Stimulated activated CD8-positive, alpha-beta memory T cell treated with anti-CD3 and anti-CD28 coated beads, Interleukin-4, amount 100 ng/mL, for 48 hours (primary cell): ENCODE measurements around the gene GPR139.

Source experiments
- DNase-seq: peaks from one replicate; pipeline ENCODE4 v3.0.0-alpha.2; 2020

GPR139 gene

DNA sequence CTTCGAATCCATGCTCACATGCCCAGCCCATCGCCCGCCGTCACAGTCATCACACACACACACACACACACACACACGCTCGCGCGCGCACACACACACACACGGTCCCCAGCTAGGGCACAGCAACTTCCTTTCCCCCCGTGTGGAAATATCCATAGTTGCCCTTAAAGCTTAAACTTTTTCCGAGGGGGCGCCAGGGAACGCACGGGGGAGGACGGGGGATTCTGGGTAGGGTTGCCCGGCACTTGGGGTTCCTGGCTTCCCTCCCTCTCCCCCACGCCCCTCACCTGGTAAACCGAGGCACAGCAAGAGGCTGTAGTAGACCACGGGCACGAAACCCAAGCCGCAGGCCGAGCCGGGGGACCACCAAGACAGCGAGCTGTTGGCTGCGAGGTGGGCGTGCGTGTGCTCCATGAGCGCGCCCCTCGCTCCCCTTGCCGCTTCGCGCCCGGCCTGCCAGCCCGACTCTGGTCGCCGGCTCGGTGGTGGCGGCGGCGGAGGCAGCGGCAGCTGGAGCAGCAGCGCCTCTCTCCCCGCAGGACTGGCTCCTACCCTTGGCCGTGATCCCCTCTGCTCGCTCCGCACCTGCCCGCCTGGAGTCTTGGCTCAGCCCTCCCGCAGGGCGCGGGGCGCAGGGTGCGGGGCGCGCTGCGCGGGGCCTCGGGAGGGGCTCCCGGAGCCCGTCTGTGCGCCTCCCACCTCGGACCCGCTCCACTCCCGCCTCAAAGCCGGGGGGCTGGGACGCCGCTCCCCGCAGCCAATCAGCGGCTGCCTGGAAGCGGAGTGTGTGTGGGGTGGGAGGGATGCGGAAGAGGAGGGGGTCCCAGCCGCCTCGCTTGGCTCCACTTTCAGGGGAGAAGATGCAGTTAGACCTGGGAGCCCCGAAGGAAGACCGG lies at the start of gene GPR139:
TSS of gene GPR139 (minus strand) at position 688 of the 896 bp plus-strand sequence. CDS start at position 414, 274 bp downstream.
- DNase-seq, result no peak

DNA sequence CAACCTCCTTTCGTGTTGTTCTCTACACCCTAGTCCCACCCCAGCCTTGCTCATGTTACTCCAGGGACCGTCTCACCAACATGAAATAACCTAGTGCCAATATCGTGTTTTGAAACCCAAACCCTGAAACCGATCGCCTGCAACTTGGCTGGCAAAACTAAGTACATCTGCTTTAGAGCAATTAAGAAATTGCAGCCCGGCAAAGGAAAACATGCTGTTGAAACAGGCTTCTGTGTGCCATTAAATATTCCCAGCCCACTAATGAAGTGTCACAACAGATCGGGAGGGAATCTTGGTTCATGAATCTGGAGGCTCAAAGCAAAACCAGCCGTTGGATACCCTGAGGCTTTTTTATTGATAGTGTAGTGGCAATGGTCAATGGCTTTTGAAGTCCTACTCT lies 48.3 kb upstream of the GPR139 start:
- DNase-seq, result no peak

DNA sequence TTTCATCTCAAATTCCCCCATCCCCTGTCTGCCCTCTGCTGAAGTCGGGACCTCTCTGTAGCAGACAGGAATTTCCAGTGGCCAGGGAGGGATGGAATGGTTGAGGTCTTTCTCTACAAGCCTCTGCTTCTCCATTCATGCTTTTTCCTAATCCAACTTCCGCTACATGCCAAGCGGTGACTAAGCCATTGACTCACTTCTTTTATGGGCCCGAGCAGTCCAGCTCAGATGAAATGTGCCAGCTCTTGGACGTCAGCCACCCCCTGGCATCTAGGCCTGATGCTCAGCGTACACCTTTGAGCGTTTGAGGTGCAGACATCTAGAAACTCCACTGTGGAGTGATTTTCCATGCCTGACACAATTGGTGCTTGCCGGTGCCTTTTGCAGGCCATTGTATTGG lies 40.7 kb upstream of the GPR139 start:
- DNase-seq, result no peak

DNA sequence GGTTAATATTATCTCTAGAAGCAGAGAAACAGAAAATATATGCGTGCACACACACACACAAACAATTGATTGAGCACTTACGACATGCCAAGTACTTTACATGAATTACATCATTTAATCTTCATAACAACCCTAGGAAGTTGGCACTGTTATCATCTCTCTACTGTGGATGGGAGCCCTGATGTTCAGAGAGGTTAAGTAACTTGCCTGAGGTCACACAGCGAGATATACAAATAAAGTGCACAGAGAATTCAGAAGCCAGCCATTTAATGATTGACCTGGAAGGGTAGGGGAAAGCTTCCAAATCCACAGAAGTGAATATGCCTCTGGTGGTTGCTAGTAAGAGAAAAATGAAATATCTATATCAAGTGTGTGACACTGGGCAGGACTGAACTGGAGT lies 37.5 kb upstream of the GPR139 start:
- DNase-seq, result no peak

DNA sequence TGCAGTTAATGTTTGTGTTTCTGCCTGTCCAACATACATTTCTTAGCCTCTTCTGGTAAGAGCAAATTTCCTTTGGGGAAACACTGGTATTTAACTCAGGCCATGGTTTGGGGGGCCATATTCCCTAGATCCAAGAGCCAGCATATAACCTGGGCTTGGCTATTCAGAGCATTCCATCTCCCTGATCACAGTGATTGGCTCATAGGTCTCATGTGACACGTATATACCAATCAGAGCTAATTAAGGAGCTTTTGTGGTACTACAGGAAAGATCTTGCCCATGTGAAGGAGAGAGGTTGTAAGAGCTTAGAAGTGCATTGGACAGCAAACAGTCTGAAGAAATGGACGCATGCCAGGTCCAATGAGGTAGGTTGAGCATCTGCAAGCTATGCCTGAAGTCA lies 33.4 kb upstream of the GPR139 start:
- no peak for DNase-seq

DNA sequence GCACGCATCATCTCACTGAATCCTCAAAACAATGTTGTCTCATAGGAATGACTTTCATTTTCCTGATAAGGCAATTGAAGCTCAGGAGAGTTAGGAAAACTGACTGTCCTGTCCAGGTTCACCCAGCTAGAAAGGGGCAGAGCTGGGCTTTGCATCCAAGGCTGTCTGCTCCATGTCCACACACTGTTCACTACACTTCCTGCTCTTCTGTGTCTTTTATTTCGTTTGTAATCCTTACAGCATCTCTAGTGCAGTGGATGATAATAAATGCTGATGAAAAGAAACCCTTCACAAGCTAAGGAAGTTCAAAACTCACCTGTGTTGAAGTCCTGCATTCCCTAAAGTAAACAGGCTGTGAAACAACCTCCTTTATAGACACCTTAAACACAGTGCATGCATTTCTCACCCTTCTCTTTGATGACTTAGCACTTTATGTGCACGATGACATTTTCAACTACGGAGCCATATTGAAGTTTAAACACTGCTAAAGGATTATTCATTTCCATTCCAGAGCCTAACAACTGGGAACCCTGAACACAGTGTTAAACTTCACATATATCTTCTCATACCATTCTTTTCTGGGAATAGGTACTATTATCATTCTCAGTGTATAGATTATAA lies 31.0 kb upstream of the GPR139 start:
- DNase-seq, result no peak

DNA sequence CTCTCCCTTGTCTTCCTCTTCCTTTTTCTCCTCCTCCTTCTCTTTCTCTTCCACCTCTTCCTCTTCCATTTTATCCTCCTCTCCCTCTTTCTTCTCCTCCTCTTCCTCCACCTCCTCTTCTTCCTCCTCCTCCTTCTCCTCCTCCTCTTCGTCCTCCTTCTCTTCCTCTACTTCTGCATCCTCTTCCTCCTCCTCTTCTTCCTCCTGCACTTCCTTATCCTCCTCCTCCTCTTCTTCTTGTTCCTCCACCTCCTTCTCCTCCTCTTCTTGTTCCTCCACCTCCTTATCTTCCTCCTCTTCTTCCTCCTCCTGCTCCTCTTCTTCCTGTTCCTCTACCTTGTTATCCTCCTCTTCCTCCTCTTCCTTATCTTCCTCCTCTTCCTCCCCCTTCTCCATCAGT lies 28.8 kb upstream of the GPR139 start:
- no peak for DNase-seq

DNA sequence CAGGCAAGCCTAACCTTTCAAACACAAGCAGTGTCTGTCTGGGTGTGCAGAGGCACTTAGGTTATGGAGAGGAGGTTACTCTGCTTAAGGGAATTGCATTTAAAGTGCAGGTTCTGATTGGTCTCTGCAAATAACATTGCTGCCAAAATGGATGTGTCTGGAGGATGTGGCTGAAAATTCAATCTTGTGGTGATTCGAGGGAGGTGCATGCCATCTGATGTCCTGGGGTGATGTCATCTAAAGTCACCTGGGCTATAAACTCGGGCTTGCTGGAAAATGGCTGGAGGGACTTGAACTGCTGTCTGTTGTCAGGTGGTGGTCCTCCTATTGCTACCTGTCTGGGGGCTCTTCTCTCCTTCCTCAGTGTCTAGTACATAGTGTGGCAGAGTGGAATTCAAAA lies 28.3 kb upstream of the GPR139 start:
- DNase-seq, result no peak

DNA sequence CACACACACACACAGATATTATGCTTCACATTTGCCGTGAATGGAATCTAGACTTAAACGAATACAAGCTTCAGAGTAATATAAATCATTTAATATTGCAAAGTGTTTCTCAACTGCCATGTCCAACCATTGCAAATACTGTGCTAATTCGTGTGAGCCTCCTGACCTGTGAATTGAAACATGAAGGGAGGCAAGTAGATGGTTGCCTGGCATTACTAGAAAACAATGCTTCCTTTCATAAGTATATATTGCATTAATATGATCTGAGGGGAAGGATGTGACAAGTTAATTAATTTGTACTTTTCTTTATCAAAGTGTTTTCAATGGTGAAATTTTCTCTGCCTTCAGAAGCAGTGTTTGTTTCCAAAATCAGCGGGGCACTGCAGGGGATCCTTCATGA lies 25.7 kb upstream of the GPR139 start:
- DNase-seq, result no peak

DNA sequence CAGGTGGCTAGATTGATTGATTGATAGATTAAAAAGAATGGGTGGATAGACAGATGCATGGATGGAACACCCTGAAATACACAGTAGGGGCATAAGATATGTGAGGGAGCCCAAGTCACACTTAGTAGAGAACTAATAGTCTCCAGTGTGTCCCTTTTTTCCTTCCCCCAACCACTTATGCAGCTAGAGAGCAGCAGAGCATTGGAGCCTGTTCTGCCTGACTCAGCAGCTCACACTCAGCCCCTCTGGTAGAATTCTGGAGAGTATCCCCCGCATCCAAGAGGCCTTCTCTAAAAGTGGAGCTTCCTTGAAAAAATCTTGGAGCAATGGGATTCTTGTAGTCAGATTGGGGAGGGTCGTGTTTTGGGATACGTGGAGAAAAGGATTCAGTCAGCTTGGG lies 20.5 kb upstream of the GPR139 start:
- DNase-seq, result no peak

DNA sequence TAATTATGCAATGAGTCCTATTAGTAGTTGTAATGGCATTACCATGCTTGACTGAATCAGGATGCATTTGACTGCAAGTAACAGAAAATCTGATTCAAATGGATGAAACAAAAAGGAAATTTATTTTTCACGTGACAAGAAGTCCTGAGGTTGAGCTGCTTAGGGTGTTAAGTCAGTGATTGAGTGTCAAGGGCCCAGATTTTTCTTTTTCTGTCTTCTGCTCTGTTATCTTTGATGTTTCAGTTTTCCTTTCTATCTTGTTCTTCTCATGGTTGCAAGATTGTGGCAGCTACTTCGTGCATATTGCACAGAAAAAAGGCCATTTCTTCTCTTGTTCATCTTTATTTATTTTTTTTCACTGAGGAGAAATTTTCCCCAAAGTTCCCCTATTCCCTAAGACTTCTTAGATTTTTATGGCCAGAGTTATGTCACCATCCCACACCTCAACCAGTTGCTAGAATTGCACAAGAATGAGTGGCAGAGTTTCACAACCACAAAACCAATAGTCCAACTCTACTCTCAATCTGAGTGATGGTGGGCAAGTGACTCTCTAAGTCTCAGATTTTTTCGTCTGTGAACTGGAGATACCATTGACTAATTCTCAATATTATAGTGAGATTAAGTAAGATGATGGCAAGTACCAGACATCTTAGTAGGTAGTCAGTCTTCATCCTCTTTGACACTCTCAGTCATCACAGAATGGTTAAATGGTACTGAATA lies 15.7 kb upstream of the GPR139 start:
- no peak for DNase-seq

DNA sequence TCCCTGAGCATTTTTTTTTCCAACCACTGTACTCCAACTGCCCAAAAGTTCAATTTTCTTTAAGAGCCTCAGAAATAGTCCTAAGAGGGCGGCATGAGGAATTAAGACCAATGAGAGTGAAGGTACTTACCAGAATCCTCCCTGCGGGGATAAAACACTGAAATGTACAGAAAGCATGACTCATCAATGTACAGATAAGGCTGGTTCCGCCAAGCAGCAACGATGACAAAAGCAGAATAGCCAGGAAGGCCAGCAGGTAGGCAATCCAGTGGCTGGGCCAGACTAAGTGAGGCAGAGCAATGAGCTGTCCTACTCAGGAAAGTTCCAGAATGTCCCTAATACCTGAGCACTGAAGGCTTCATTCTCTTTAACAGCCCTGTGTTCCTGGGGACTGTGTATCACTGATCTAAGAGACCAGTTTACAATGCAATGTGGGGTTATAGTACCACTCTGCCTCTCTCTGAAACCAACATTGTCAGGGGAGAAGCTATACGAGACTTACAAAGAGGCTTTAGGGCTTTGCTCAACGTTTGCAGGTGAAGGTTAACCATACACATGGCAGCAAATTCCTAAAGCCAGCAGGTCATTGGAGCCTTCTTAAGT lies 11.0 kb upstream of the GPR139 start:
- DNase-seq, result no peak

DNA sequence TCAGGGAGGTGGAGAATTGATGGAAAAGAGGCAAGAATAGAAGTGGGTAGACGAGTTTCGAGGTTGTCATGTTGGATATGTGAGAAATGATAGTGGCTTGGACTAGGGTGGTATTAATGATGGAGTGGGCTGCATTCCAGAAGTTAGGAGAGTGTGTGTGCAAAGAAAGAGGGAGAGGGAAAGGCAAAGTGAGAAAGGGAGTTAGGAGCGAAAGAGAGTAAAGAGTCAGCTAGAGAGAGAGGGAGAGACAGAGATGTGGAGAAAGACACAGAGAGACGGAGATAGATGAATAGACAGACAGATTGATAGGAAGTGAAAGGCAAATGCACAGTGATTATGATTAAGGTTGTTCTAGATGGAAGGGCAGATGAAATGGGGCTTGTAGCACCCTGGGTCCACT lies 5.4 kb upstream of the GPR139 start:
- DNase-seq, result no peak

DNA sequence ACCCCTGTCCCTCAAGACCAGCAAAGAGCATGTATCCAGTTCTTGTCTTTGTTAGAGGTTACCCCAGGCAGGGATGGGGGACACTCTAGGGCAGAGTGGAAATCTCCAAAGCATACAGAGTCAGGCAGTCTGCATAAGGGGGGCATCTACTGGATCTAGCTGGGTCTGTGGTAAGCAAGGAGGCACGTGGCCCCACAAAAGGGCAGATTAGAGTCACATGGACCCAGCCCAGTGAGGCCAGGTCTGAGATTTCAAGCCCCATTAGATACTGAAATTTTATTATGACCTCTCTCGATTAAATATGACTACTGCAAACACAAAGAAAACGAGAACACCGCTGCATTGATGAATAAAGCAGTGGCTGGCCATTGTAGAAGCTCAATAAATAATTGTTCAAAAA lies 1.6 kb upstream of the GPR139 start:
- no peak for DNase-seq

DNA sequence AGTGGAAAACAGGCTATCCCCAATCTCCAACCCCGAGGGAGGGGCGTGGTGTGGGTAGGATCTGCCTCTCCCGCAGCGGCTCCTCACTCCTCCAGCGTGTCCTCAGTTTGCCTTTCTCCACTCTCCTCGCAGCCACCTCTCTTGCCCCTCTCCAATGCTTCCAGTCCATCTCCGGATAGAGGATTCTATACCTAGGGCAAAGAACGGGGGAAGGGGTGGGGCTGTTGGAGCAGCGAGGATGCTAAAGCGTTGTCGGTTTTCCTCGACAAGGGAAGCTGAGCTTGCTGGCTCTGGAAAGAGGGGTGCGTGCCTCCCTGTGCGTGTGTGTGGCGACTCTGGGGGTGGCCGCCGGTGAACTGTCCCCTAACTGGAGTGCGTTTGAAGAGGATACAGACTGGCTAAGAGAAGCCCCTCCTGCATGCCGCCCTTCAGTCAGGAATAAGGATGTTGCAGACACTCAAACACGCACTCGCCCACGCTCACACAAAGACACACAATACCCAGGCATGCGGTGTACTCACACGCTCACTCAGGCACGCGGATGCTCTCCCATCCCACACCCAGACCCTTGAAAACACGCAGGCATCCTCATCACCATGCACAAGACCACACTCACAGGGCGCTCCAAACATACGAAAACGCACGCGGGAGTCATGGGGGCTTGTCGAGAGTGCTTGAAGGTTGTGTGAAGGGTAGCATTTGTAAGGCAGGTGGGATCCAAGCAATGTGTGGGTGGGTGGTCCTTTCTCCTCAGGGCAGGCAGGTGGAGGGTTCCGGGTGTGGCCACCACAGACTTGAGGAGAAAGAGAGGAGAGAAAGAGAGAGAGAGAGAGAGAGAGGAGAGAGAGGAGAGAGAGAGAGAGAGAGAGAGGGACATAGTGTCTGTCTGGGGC lies 655 bp upstream of the GPR139 start:
- DNase-seq, result no peak

DNA sequence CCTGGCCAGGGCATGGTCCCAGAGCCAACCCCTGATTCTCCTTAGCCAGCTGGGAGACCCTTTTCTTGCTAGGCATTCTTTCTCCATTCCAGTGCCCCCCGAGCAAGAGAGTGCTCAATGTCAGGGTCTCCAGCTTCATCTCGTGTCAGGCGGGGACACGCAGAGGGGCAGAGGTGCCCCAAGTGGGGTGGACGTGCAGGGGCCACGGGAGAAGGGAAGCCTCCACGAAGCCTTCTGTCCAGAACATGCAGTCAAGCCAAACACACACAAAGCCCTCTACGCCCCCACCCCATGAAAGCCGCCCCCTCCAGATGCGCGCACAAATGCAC lies 852 bp downstream of the GPR139 start:
- no peak for DNase-seq

DNA sequence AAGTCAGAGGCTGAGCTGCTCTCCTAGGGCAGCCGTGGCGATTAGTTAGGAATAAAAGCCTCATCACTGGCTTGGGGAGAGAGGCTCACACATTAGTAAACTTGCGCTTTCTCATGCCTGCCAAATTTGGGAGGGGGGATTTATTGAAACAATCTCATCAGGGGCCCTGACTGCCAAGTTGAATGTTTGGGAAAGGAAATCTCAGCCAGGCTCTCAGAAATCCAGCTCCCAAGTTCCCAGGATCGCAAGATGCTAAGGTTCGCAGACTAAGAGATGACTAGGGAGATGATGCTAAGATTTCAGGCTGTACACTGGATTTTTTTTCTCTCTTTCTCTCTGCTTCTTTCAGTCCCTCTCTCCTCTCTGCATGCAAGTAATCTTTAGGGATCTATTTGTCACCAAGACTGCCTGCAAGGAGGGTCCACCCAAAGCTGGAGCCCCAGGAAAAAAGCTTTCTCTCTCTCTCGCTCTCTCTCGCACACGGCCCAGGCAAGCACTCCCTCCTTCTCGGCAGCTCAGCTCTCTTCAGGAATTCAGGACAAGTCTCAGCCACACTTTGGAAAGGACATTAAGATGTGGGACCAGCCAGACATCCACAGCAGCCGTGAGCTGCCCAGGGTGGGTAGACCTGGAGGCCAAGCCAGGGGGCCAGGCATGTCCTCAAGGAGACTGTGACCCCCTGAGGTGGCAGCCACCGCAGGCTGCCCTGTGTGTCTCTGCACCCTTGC lies 1.4 kb downstream of the GPR139 start:
- DNase-seq, result no peak

DNA sequence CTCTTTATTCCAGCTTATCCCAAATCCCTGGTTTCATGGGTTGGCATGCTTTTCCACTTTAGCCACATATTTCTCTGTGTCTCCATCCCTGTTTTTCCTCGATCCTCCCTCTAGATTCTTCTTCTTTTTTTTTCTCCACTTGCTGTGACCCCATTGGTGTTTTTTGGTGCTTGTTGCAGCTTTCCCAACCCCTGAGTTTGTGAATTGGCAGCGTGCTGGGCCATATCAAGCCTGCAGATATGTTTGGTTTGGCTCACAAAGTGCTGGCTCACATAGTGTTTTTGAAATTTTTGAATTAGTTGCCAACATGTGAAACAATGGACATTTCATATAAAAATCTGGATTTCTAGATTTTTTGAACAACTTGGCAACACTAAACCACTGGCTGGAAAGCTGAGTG lies 8.8 kb downstream of the GPR139 start:
- no peak for DNase-seq

DNA sequence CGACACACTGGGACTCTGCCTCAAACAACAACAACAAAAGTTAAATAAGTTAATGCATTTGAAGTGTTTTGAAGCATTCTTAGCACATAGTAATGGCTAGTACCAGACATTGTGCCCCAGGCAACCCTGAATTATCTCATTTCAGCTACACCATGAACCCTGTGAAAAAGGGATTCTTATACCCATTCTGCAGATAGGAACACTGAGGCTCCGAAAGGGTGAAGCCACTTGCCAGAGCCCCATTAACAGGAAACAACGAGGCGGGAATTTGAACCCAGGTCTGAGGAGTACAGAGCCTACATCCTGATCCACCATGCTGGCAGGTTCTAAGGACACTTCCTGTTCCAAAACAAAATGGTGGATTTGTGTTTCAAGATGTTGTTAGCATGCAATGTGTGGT lies 9.2 kb downstream of the GPR139 start:
- no peak for DNase-seq

DNA sequence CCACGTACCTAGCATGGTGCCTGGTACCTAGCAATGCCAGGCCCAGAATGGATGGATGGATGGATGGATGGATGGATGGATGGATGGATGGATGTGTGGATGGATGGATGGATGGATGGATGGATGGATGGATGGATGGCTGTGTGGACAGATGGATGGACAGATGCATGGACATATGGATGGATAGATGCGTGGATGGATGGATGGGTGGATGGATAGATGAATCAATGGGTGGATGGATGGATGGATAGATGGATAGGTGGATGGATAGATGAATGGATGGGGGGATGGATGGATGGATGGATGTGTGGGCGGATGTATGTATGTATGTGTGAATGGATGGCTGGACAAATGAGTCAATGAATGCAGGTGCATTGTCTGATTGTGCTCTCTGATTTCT lies 12.6 kb downstream of the GPR139 start:
- DNase-seq, result no peak

DNA sequence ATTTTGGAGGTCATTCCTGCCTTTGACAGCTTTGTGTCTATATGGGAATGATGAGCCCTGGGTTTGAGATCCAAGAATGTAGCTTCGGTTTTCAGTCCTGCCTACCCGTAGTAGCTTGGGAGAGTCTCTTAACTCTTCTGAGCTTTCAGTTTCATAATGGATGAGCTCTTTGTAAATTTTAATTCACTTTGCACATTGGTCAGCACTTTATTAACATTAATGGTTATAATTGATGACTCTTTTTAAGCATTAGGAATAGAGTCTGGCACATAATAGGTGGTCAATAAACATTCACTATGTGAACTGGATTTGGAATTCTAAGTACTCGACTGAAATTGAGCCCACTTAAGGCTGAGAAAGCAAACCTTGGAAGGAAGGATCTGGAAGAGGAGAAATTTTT lies 17.3 kb downstream of the GPR139 start:
- no peak for DNase-seq

DNA sequence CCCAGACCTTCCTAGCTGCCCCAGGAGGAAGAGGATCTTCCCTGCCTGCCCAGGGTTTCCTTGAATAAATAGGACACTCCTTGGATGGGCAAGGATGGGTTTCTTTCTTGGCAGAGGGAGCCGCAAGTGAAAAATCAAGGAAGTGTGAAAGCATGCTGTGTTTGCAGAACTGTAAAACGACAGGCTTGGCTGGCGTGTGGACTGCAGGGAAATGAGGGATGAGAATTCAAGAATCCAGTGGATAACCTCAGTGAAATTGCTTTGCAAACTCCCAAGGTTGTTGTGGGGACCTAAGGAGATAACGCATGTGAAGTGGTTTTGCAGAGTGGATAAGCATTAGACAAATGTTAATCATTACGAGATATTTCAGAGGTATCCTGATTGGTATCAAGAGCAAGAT lies 20.4 kb downstream of the GPR139 start:
- no peak for DNase-seq
